HG03565 (cell line): ENCODE results near the gene IQCN.

Experiments
- ATAC-seq: cut with Tn5 transposase; IDR thresholded peaks from one replicate; pipeline ENCODE4 v1.9.1; 2021; ENCODE audit warnings: mild to moderate bottlenecking, moderate library complexity; ENCODE audit not compliant: unreplicated experiment

The IQCN gene

DNA sequence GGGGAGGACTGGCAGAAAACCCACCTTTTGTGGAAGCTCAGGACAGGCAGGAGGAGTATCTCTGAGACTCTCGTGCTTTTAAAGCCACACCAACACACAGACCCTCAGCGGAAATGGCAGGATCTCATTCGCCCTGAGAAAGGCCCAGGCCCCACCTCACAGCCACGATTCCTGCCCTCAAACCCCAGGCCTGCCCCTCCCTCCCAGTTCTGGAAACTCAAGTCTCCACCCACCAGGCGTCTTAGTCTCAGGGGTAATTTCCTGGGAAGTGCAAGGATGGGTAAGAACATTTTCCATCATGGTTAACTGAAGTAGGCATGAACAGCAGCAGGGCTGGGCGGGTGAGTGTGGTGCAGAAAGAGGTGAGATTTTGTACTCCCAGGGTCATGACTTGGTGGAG is 40.1 kb downstream of the IQCN start:
- ATAC-seq, result no peak

DNA sequence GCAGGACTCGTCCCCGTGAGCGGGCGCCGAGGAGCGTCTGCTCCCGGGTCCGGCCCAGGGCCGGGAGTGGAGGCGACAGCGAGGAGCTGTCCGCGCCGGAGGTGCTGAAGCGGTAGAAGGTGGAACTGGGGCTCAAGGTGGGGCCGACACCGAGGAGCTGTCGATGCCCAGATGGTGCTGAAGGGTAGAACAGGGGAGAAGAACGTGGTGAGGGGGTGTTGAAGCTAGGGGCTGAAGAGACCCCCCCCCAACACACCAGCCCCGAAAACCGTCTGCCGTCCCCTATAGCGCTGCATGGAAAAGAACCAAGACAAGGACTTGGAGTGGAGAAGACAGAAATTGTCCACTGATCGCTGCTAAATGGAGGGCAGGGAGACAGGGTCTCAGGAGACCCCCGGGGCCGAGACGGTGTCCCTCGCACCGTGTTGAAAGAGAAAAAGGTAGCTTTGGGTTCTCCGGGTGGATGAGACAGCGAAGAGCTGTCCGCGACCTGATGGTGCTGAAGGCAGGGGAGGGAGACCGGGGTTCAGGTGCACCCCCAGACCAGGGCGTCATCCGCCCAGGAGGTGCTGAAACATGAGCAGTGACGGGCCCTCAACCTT is 40.9 kb downstream of the IQCN start:
- no peak for ATAC-seq

DNA sequence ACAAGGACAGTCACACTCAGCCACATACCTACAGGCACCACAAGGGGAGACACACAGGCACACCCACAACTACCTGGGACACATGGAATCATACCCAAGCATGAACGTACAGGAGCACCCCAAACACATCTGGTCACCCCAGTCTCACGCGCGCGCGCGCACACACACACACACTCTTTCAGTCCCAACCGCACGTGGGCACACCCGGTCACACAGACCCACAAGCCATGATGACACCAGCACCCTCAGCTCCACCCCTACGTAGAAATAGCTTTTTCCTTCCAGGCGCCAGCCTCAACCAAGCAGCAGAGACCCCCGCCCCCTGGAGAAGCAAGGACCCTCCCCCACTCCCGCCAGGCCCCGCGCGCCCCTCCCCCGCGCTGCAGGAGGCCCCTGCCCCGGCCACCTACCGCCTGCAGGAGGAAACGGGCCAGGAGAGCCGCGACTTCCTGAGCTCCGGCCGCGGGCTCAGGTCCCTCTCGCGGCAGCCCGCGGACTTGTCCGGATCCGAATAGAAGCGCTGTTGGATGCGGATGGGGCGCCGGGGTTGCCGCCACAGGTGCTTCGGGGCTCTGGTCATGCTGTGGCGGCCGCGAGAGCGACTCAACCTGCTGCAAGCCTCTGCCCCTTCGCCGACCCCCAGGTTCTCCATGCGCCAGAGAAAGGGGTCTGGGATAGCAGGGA is 41.6 kb downstream of the IQCN start:
- ATAC-seq, result no peak

DNA sequence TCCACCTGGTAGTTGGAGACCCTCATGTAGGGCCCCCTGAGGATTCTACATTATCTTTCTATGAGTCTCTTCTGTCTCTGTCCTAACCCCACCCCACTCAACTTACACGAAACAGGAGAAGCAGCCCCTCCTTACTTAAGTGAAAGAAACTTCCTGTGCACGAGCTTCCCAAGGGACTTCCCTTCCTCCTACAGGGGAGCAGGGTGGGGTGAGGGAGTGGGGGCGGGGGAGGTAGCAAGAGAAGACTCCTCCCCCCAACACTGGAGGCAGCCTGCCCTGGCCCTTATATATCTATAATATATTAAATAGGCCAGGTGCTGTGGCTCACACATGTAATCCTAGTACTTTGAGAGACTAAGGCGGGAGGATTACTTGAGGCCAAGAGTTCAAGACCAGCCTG is 42.5 kb downstream of the IQCN start:
- no peak for ATAC-seq

DNA sequence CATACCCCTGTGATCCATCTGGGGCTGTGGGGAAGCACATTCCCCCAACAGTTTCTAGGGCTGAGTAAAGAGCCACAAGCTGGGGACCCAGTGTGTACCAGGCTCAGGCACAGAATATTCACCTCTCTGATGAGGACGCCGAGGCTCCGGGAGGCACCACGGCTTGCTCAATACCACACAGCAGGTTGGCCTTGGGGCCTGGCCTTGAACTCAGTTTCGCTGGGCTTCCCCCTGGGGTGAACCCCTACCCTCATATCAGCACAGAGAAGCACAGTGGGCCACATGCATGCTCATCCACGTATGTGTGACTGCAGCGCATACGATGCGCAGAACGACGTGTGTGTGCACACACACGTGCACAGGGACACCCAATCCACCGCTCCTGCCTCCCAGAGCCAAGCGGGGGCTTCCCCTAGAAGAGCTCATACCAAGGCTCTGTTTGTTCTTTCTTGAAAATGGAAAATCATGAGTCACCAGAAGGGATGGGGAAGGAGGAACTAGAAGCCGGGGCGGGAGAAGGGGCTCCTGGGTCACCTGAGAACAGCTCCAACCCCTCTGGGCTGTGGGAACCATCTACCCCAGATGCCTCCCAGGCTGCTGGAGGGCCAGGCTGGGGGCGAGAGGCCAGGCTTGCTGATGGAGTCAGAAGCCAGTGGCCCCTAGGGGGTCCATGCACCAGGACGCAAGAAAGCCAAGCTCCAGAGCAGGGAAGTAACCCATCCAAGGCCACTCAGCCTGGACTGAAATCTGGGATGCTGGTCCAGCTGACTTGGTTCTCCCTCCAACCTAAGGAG is 43.1 kb downstream of the IQCN start:
- ATAC-seq, result no peak

DNA sequence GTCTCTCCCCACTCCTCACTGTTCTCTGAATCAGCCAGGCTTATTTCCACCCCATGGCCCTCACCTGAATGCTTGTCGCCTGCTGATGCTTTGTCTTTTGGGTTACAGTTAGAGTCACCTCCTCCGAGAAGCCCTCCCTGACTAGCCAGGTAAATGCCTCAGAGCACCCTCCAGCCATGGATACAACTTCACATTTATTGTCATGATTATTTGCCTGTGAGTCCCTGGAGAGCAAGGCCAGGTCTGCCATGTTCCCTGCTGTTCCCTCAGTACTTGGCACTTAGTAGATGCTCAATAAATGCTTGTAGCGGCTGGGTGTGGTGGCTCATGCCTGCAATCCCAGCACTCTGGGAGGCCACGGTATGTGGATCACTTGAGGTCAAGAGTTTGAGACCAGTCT is 44.3 kb downstream of the IQCN start:
- no peak for ATAC-seq

DNA sequence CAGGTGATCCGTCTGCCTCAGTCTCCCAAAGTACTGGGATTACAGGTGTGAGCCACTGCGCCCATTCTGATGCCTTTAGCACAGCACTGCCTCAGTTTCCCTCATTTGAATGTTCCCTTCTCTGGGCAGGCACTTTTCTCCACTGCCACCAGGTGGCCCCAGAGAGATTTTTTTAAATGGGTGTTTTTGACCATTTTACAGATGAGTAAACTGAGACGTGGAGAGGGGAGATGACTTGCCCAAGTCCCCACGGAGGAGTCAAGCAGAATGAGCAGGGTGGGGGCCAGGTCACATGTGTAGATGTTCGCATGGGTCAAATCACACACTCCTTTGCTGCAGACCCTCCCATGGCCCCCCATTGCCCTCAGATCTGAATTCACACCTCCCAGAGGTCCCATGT is 44.8 kb downstream of the IQCN start:
- no peak for ATAC-seq

DNA sequence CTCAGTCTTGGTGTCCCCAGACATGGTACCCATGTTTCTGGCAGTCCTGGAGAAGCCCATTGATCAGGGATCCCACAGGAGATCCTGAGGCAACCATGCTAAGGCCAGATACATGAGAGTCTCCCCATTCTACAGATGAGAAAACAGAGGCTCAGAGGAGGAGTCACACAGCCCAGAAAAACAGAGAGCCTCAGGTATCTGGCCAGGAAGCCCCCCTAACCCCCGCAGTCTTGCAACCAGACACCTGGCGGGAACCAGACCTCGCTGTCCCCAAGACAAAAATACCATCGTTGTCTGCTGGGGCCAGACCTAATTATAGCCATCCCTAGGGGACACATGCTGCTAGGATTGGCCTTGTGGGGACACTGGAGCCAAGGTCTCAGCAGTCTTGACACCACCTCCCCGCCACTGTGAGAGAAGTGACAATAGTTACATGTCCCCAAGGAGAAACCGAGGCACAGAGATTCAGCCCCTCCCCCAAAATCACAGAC is 46.4 kb downstream of the IQCN start:
- ATAC-seq, result no peak

DNA sequence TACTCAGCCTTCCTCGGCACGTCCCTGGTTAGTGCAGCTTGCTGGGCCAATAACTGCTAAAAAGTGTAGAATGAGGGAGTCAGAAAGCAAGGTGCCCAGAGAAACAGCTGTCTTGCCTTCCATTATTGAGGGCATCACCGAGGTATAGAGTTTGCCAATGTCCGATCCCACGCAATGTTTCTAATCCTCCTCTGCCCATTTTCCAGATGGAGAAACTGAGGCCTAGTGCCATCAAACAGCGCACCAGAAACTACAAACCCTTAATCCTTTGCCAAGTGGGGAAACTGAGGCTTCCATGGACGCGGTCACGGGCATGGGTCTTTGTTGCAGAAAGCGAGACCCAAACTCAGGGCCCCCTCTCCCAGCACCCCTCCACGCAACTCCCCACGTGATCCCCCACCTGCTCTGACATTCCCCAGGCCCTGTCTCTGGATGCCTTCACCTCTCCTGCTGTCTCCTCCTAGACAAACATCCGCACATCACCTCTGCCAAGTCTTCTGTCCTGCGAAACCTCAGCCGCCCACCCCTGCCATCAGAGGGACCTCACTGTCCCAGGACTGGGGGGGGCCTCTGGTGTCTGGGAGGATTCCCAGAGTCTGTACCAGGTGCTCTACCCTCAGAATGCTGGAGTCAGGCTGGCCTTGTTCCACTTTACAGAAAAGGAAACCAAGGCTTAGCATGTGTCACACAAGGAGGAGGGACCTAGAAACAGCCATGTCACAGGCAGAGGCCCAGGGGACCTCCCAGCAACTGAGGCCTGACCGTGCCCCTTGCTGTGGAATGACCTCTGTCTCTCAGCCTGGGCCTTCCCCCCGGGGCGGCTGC is 47.1 kb downstream of the IQCN start:
- no peak for ATAC-seq

DNA sequence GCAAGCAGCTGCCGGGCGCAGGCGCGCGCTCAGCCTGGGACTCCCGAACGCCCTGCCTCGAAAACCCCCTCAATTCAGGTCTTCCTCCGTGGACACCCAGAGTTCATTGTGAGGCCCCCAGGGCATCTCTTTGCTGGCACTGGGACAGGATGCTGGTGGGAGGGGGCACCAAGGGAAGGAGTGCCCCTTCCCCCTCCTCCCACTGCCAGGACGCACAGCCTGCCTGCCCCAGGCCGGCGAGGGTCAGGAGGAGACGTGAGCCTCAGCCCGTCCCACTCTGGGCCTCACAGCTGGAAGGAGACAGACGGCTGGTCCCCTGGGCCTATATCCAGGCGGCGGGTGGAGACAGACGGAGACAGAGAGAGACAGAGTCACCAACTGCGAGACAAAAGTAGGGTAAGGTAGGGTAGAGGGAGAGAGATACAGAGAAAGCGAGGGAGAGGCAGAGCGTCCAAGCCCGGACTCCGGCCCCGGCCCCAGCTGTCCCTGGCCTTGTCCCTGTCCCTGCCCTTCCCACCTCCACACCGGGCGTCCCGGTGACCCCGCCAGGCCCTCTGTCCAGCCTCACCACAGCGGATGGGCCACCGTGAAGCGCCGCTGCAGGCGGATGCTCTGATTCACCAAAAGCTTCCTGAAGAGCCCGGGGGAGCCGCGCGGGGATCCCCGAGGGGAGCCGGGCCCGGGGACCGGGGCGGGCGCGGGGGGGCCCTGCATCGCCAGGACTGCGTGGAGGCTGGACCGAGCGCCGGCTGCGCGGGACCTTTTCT is 48.4 kb downstream of the IQCN start, which contains the start of gene PDE4C:
Gene PDE4C, minus strand, starts transcription at position 737 of the 767 bp plus-strand sequence. Its CDS starts 23 bp downstream, at position 714.
- ATAC-seq, result no peak

DNA sequence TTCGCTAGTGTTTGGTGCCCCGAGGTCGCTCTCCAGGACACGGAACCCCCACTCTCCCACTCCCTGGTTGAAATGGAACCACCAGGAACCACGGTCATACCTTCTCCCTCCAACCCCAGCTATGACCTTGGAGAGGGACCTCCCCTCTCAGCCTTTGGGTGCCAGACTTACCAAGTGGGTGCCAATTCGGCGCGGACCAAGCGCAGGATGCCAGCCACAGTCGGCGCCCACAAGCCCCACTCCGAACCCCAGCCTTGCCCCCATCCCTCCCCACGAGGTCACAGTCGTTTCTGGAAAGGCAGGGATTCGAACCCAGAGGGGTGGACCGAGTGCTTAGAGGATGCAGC is 48.9 kb downstream of the IQCN start:
- ATAC-seq, result no peak

DNA sequence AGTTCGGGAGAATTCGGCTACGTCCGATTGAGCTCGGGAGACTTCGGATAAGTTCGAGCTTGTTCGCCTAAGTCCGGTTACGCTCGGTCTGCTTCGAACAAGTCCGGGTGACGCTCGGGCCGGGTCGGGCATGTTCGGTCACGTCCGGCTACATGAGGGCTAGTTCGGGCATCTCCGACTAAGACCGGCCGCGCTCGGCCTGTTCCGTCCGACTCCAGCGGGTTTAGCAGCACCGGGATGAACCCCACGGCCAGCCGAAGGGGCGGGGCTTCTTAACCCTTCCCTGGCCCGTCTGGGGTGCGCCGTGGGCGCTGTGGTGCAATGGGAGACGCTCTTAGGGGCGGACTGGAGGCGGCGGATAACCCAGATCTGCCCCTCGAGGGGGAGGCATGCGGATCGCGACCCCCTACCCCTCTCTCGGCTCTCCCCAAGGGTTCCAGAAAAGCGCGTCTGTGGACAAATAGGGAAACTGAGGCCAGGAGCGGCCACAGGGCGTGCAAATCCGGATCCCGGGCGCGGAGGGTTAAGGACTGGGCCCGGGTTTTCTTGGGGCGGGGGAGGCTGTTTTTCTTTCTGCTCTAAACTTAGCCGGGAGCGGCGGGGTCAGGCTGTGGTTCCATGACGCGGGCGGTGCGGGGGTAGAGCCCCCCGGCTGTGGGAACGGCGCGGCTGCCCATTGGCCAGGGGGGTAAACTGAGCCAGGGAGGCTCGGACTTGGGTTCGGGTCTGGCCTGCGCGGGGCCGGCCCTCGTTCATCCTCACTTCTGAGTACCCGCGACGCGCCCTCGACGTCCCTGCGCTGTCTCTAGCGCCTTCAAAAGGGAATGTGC is 49.5 kb downstream of the IQCN start:
- ATAC-seq, result peak; percentile 88

DNA sequence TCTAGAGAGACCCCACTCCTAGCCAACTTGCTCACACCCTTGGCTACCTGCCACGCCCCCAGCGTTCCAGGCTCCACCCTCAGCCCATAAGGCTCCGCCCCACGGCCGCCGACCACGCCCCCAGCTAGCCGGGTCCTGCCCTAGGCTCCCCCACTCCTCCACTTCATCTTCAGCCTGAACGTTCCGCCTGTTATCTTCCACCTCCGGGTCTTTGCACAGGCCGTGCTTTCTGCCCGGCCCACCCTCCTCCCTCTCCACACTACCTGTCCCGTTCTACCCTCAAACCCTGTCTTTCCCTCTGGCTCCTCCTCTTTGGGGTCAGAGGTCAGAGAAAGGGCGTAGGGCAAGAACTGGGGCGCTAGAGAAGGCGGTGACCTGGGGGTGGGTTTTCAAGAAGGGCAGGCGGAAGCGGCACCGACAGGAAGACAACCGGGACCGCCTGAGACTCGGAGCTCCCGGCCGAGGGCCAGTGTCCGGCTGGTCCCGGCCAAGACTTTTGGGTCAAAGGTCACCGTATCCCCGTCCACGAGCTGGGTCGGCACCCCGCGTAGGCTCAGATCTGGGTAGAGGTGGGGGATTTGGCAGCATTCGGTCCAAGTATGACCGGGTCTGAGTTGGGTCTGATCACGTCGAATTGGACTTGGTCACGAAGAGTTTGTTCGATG is 50.3 kb downstream of the IQCN start:
- ATAC-seq, result no peak

DNA sequence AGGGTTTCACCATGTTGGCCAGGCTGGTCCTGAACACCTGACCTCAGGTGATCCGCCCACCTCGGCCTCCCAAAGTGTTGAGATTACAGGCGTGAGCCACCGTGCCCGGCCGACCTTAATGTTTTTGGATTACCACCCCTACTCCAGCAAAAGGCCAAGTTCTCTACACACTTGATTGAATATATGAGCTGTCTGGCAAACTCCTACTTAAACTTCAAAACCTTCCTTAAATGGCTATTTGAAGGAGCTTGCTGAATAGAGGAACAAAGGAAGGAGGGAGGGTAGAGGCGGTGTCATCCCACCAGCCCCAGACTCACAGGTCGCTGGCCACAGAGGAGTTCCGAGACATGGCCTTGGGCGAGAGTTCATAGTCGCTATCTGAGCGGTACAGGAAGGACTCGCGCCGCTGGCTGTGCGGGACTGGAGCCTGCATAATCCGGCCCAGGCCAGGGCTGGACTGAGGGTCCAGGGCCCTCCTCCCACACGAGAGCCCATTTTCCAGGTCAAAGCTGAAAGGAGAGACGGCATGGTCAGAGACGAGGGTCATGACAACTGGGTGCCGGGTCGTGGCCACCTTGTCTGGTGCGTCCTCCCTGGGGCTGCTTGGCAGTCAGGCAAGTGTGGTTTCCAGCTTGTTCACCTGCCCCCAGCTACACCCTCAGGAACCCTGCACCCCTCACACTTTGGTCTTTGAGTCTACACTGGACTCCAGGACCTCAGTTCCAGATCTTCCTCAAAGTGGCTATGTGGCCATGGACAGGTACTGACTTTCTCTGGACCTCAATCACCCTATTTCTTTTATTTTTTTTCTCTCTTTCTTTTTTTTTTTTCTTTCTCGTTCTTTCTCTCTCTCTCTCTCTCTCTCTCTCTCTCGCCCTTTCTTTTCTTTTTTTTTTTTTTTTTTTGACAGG is 52.2 kb downstream of the IQCN start:
- no peak for ATAC-seq

DNA sequence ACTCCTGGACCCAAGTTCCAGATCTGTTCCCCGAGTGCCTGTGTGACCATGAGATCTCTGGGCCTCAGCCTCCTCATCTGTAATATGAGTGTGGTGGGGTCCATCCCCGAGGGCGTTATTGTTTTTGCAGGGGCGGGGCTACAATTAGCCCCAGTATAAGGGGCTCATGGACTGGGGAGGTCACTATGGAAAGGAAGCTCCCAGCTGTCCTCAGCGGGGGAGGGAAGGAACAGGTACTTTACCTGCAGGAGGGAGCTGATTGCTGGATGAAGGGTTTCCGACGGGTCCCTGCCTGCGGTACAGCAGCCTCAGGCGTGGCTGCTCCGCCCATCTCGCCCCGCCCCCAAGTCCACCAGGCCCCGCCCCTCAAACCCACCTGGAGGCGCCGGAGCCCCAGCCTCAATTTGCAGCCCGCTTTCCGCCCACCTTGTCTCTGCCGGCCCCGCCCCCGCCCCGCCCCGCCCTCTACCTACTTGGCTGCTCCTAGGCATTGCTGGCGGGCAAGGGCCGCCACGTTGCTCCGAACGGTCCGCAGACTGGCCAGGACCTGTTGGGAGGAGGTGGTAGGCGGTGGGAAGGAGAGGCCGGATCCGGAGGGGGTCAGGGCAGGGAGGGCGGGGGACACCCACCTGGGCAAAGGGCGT is 53.5 kb downstream of the IQCN start:
- ATAC-seq, result no peak

DNA sequence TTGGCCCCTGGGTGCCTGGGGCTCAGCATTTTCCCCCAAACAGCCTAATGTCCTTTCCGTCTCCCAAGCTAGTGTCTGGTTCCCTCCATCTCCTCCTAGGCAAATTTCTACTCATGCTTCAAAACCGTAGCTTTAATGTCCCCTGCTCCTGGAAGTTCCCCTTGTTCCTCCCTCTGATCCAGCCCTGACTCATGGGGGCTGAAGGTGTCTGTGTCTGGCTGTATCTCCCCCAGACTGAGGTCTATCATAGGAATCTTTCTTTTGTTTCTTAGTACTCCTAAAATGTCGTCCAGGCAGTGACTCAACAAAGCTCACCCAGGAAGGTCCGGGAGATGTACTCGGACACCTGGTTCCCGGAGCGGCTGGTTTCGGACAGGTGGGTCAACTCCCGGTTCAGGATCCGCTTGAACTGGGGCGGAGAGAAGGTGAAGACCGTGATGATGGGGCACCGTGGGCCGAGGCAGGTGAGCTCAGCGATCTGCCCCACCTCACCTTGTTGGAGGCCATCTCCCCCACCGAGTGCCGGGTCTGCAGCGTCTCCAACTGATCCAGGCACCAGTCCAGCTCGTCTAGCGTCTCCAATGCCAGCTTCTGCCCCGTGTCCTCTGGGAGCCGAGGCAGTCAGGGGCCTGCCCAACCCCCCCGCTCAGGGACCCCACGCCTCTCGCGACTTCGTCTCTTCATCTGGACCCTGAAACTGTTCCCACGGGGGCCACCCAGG is 54.2 kb downstream of the IQCN start:
- ATAC-seq, result no peak

DNA sequence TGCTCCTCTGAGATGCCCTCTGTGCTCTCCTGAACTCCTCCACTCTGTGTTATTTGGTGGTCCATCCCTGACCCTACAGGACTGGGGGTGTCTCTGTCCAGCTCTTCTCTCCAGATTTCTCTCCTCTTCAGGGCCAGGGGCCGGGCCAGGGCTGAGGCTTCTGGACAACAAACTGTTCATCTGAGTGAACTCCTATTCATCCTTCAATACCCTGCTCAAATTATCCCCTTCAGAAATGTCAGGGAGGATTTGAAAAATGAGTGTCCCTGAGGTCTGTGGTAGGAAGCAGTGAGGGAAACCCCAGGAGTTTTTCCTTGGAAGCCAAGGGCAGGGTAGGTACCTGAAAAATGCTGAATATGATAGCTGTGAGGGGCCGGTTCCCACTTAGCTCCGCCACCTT is 55.7 kb downstream of the IQCN start:
- no peak for ATAC-seq
